DMS153 treated with DMSO at 0.1 percent for 48 hours (cell line): Measurements from ENCODE around the gene TSPY1.
"Not testable (repeated sequence)": the region's sequence is repeated elsewhere in the genome, so short reads cannot be mapped to it uniquely, and the experiment has no call there.

Experiments used
- DNase-seq: peaks from one replicate; lab custom pipeline; 2025; ENCODE audit not compliant: unreplicated experiment; lab: John Stamatoyannopoulos, UW

TSPY1 gene, protein sequence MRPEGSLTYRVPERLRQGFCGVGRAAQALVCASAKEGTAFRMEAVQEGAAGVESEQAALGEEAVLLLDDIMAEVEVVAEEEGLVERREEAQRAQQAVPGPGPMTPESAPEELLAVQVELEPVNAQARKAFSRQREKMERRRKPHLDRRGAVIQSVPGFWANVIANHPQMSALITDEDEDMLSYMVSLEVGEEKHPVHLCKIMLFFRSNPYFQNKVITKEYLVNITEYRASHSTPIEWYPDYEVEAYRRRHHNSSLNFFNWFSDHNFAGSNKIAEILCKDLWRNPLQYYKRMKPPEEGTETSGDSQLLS

DNA sequence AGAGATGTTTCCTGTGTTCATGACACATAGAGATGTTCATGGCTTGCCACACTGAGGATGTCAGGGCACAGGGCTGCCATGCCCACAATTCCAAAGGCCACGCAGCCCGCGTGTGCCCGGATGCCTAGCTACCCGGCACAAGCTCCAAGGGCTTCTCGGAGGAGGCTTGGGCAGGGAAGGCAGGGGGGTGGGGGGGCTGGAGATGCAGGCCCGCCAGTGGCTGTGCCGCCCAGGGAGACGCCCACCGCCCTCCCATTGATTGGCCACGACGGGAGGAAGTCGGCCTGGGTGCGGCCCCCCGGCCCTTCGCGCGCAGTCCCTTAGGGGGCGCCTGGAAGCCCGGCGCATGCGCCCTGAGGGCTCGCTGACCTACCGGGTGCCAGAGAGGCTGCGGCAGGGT lies at the start of gene TSPY1:
Gene TSPY1 (plus strand): TSS at position 301 of the 400 bp plus-strand sequence. CDS start 46 bp downstream, at position 347.
- not testable (repeated sequence) for DNase-seq

DNA sequence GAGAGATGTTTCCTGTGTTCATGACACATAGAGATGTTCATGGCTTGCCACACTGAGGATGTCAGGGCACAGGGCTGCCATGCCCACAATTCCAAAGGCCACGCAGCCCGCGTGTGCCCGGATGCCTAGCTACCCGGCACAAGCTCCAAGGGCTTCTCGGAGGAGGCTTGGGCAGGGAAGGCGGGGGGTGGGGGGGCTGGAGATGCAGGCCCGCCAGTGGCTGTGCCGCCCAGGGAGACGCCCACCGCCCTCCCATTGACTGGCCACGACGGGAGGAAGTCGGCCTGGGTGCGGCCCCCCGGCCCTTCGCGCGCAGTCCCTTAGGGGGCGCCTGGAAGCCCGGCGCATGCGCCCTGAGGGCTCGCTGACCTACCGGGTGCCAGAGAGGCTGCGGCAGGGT lies 20.2 kb downstream of the TSPY1 start, which contains the start of gene TSPY9:
Gene TSPY9 (plus strand): TSS at position 301 of the 400 bp plus-strand sequence. CDS start 46 bp downstream, at position 347.
- not testable (repeated sequence) for DNase-seq

DNA sequence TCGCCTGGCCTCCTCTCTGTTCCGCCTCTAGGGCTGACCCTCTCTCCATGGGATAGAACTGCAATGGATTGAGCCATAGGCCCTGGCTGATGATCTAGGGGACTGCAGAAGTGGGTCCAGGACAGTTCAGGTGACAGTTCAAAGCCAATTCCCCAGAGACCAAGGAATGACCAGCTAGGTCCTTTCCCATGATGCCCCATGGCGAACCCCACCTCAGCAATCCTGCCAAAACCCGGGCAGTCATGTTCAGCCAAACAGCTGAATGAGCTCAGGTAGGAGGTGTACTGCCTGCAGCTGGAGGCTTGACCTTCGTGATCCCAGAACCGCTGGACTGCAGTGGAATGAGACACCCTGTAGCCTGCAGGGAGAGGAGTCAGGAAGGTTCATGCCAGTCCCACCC lies 37.6 kb downstream of the TSPY1 start:
- DNase-seq: not testable (repeated sequence)

DNA sequence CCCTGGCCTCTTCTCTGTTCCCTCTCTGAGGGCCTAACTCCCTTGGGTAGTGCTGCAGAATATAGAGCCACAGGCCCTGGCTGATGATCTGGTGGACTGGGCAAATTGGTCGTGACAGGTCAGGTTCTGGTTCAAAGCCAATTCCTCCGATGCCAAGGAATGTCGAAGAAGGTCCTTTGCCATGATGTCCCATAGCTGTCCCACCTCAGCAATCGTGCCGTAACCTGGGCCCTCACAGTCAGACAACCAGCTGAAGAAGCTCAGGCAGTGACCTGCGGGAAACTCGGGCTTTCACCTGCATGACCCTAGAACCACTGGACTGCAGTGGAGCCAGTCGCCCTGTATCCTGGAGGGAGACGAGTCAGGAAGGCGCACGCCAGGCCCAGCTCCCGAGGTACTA lies 49.5 kb downstream of the TSPY1 start:
- not testable (repeated sequence) for DNase-seq
